MM.1S (cell line): ENCODE measurements around the gene NELL2.

ENCODE experiments used
- EZH2phosphoT487 ChIP-seq: fragments of 300-600 bp; sonication (generic); IDR thresholded peaks from 2 replicates; pipeline ENCODE4 v1.6.1; 2018; ENCODE audit warnings: antibody characterized with exemption, low read length
- TF ChIP-seq, protein P1 (sequence below): fragments of 300-600 bp; sonication (generic); IDR thresholded peaks from 2 replicates; pipeline ENCODE4 v1.5.1; 2016; ENCODE audit warnings: antibody characterized with exemption, low read length, mixed read lengths

DNA sequence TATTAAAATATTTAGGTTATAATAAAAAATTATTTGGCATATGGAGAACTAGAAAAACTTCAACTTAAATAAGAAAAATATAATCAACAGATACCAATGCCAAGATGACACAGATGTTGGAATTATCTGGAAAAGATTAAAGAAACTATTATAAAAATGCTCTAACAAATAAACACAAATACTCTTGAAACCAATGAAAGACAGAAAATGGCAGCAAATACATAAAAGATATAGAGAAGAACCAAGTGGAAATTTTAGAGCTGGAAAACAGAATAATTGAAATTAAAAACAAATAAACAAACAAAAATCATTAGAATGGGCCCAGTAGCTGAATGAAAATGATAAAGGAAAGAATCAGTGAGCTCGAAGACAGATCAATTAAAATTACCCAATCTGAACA lies 5.1 kb upstream of the NELL2 start:
- TF ChIP-seq, protein P1, sequence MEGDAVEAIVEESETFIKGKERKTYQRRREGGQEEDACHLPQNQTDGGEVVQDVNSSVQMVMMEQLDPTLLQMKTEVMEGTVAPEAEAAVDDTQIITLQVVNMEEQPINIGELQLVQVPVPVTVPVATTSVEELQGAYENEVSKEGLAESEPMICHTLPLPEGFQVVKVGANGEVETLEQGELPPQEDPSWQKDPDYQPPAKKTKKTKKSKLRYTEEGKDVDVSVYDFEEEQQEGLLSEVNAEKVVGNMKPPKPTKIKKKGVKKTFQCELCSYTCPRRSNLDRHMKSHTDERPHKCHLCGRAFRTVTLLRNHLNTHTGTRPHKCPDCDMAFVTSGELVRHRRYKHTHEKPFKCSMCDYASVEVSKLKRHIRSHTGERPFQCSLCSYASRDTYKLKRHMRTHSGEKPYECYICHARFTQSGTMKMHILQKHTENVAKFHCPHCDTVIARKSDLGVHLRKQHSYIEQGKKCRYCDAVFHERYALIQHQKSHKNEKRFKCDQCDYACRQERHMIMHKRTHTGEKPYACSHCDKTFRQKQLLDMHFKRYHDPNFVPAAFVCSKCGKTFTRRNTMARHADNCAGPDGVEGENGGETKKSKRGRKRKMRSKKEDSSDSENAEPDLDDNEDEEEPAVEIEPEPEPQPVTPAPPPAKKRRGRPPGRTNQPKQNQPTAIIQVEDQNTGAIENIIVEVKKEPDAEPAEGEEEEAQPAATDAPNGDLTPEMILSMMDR, result no peak
- TF ChIP-seq EZH2phosphoT487, result no peak
